Fibroblast of pulmonary artery (primary cell): ENCODE data around the gene SPESP1.

ENCODE experiments used
- DNase-seq: peaks from one replicate; pipeline ENCODE4 v3.0.0-alpha.2; 2010; ENCODE audit warnings: low read depth
- H3K4me3 ChIP-seq: replicated peaks from 2 replicates; pipeline ENCODE4 v1.5.1; 2011; ENCODE audit warnings: low read depth, mild to moderate bottlenecking, control low read depth, low read length, moderate library complexity
- TF ChIP-seq, protein P1 (sequence below): IDR thresholded peaks from 2 replicates; pipeline ENCODE4 v1.5.1; 2011; ENCODE audit warnings: mild to moderate bottlenecking, control low read depth, low read length, inconsistent platforms; ENCODE audit errors: missing control alignments

The SPESP1 gene

DNA sequence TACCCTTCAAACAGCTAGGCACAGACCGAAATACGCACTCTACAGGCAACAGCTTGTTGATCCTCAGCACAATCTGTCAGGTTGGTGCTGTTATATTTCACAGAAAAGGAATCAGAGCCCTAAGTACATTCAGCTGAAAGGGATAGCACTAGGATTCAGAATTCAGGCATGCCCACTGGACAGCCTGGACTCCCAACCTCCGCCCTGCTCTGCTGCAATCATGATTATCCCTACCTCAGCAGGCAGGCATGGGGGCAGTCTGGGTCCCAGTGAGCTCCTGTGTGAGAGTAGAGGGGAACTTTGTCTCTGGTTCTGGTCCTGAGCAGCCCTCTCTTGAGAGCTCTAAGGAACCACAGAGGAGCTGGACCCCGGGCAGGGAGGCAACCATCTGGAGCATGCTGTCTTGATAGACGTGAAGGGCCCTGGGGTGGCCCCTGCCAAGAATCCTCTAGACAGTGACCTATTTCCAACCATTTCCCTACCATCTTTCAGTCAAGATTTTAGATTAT is 60.7 kb downstream of the SPESP1 start:
- H3K4me3 ChIP-seq: no peak overlapping the region
- DNase-seq: no peak
- TF ChIP-seq, protein P1, sequence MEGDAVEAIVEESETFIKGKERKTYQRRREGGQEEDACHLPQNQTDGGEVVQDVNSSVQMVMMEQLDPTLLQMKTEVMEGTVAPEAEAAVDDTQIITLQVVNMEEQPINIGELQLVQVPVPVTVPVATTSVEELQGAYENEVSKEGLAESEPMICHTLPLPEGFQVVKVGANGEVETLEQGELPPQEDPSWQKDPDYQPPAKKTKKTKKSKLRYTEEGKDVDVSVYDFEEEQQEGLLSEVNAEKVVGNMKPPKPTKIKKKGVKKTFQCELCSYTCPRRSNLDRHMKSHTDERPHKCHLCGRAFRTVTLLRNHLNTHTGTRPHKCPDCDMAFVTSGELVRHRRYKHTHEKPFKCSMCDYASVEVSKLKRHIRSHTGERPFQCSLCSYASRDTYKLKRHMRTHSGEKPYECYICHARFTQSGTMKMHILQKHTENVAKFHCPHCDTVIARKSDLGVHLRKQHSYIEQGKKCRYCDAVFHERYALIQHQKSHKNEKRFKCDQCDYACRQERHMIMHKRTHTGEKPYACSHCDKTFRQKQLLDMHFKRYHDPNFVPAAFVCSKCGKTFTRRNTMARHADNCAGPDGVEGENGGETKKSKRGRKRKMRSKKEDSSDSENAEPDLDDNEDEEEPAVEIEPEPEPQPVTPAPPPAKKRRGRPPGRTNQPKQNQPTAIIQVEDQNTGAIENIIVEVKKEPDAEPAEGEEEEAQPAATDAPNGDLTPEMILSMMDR: no peak

DNA sequence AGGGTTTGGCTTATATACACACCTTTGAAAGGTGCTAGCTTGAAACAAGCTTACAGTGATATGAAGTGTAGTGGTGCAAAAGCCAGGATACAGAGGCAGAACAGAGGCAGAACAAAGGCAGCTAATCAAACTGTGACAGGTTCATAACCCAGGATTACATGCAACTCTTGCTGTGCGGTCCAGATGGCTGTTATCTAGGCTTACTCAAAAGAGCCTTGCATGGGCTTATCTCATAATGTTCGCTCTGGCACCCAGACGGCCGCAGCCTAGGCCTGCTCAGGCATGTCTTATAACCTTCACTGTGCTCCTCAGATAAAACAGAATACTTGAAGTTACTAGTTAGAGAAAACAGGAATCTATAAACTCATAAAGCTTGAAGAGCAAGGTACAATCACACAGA is 61.4 kb downstream of the SPESP1 start:
- TF ChIP-seq, protein P1: no peak
- peak; percentile 41 for DNase-seq
- no peak overlapping the region for H3K4me3 ChIP-seq

DNA sequence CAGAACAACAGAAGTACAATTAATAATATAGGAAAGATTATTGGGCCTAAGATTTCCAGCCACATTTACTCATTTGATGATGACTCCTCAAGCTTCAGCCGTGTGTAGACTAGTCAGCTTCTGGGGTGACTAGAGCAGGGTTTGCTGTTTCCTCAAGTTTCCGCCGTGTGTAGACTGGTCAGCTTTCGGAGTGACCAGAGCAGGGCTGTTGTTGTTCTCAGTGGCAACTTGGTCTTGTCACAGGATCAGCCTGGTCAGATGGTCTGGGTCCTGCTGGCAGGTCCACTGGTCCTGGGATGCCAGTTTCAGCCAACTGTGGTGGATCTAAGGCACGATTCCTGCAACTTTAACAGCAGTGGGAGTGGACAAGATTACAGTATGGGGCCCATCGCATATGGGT is 62.4 kb downstream of the SPESP1 start:
- TF ChIP-seq, protein P1: no peak
- no peak for DNase-seq
- no peak overlapping the region for H3K4me3 ChIP-seq

DNA sequence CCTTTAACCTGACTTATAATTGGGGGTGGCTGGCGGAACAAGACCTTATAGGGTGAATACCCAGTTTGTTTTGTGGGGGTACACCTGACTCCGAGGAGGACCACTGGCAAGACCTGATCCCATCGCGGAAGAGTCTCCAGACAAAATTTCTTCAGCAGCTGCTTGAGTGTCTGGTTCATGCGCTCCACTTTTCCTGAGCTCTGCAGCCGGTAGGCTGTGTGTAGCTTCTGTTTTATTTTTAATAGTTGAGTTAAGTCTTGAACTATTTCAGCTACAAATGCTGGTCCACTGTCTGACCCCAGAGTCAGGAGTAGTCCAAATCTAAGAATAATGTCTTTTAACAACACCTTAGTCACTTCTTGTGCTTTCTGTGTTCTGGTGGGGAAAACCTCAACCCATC is 63.0 kb downstream of the SPESP1 start:
- TF ChIP-seq, protein P1: no peak
- H3K4me3 ChIP-seq: no peak overlapping the region
- DNase-seq: no peak

DNA sequence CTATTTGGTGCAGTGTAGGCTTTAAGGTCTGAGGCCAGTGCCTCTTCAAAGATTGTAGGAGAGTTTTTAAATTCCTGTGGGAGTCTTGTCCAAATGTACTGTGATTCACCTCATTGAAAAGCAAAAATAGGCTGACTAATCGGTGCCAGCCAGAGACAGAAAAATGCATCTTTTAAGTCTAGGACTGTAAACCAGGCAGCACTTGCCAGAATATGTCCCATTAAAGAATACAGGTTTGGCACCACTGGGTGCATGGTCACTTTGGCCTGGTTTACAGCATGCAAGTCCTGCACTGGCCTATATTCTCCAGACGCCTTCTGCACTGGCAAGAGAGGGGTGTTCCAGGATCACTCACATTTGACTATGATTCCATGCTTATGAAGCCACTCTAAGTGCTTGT is 63.8 kb downstream of the SPESP1 start:
- peak; percentile 28 for DNase-seq
- H3K4me3 ChIP-seq: no peak overlapping the region
- TF ChIP-seq, protein P1: no peak

DNA sequence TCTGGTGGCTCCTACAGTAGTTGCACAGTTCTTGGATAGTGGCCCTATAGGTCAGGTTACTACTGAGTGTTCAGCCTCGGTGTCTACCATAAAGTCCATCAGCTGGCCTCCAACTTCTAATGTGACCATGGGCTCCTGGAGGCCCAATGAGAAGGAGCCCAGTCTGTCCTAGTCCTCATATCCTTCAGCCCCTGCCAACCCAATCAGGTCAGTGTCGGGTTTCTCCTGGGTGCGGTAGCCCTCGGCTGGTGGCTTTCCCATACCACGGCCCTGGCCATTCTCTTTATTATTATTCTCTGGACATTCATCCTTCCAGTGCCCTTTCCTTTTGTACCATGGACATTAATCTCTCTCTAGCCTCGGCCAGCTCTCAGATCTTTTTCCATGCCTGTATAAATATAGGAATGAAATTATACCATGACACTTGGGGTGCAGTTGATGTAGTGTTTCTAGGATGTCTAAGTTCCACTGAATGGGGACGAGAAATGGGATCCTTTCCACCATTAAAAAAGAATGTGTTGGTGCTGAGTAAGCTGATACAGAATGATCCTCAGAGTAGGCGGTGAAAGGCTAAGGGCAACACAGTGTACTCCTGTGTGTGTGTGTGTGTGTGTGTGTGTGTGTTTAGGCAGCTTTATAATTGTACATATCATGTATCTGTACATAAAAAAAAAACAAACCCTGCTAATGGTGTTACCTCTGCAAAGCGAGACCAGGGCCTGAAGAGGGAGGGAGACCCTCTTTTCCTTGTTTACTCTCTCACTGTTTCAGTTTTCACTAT is 64.8 kb downstream of the SPESP1 start:
- no peak overlapping the region for H3K4me3 ChIP-seq
- DNase-seq: no peak
- TF ChIP-seq, protein P1: no peak
